H54 (cell line): ENCODE measurements around the gene AFG1L.
"Not testable (repeated sequence)": the region's sequence is repeated elsewhere in the genome, so short reads cannot be mapped to it uniquely, and the experiment has no call there.

Experiments used
- DNase-seq: peaks from one replicate; pipeline ENCODE4 v3.0.0; 2011; ENCODE audit warnings: low spot score, mixed read lengths; ENCODE audit not compliant: insufficient read length
- FAIRE-seq: peaks from 3 replicates; lab custom pipeline; 2011; peaks lifted over from hg19 to GRCh38; lab: Jason Lieb, UNC
- POLR2A ChIP-seq: IDR thresholded peaks from 2 replicates; pipeline ENCODE4 v1.6.1; 2011; ENCODE audit warnings: low read depth, mild to moderate bottlenecking, low read length

Gene AFG1L

GRCh38 chr6:108353853-108354252, 59.0 kb downstream of the AFG1L start:
- TF ChIP-seq POLR2A: no peak
- no peak for FAIRE-seq
- no peak for DNase-seq

DNA sequence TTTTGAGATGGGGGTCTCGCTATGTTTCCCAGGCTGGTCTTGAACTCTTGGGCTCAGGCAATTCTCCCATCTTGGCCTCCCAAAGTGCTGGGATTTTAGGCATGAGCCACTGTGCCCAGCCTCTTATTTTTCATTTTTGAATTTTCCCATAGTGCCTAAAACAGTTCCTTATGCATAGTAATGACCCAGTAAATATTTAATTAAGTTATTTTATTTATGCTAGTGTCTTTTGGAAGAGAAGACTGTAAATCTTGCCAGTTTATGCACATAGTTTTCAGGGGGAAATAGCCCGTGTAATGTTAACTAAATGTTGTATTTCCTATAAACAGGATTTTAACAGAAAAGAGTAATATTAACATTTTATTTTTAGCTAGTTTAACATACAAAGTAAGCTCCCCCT, 60.3 kb downstream of the AFG1L start:
- DNase-seq: no peak
- no peak for FAIRE-seq
- TF ChIP-seq POLR2A: no peak

- TF ChIP-seq POLR2A: no peak
- DNase-seq: no peak
- no peak for FAIRE-seq
Observed at GRCh38 chr6:108355890-108356289, 61.0 kb downstream of the AFG1L start.

DNA sequence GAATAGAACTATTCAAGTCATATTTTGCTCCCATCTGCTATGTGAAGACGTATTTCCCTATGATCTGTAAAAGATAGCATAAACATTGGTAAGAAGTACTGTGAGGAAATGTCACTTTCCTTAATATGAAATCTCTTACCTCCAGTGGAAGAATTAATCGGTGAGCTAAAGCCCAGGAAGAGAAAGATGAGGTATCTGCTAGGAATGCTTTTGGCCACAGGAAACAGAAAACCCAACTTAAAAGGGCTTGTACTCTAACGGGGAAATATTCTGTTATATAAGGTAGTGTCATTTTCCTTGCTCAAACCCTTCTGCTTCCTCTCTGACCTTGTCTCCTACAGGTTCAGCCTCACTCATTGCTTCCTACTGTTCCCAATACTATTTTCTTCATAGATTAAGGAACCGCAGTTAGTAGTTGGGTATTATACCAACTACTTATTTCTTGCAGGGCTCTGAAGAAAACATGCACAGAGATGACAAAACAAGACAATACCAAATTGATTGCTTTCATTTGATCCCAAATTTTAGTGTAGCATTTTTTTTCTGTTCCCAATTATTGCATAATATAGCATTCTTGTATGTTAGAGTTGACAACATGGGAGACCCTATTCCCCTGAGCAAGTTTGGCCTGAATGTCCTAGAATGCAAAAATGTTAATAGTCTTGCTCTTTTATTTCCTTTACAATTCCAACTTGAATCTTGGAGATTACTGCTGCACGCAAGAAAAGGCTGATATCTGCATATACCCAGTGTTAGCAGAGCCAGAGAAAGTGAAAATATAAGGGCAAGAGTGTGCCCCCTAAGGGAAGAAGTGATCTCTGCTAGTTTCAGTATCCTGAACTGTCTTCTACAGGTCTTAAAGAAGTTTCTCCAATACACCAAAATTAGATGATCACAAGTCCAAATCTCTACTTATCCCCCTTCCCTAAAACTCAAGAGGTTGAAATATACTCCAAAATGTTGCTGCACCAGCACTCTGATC, 65.3 kb downstream of the AFG1L start:
- no peak for TF ChIP-seq POLR2A
- no peak for DNase-seq
- no peak for FAIRE-seq

- no peak for TF ChIP-seq POLR2A
- FAIRE-seq (no peak), DNase-seq (no peak)
Observed at GRCh38 chr6:108360919-108361311, 66.1 kb downstream of the AFG1L start.

GRCh38 chr6:108361312-108361932, 66.6 kb downstream of the AFG1L start:
- TF ChIP-seq POLR2A: no peak
- DNase-seq (no peak), FAIRE-seq (no peak)

GRCh38 chr6:108362455-108362854, 67.6 kb downstream of the AFG1L start:
- FAIRE-seq (no peak), DNase-seq (no peak)
- no peak for TF ChIP-seq POLR2A

- no peak for TF ChIP-seq POLR2A
- FAIRE-seq: no peak
- no peak for DNase-seq
Observed at GRCh38 chr6:108363113-108363512, 68.3 kb downstream of the AFG1L start.

- TF ChIP-seq POLR2A: no peak
- DNase-seq (no peak), FAIRE-seq (no peak)
Observed at GRCh38 chr6:108363889-108364313, 69.0 kb downstream of the AFG1L start.

DNA sequence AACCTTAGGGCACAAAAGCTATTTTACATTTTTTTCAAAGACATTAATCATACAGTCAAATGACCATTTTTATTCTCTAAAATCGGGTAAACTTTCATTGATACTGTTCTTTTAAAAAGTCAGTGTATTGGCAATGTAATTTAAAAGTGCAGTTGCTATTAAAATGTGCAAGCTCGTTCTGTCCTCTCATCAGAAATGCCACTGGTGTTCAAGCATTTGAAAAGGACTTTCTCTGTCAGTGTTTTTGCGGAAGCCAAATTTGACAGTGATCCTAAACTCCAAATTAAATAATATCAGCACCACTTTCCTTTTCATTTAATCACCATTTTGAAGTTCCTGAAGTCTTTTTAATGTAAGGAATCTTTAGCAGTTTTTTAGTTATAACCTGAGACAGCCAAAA, 69.6 kb downstream of the AFG1L start:
- FAIRE-seq (no peak), DNase-seq (no peak)
- TF ChIP-seq POLR2A: no peak

GRCh38 chr6:108365478-108365877, 70.6 kb downstream of the AFG1L start:
- FAIRE-seq: no peak
- TF ChIP-seq POLR2A: no peak

GRCh38 chr6:108366236-108366635, 71.4 kb downstream of the AFG1L start:
- no peak for TF ChIP-seq POLR2A
- no peak for DNase-seq
- FAIRE-seq: no peak

More at GRCh38 chr6:108365478-108365877, 70.6 kb downstream of the AFG1L start:
- DNase-seq: no peak

DNA sequence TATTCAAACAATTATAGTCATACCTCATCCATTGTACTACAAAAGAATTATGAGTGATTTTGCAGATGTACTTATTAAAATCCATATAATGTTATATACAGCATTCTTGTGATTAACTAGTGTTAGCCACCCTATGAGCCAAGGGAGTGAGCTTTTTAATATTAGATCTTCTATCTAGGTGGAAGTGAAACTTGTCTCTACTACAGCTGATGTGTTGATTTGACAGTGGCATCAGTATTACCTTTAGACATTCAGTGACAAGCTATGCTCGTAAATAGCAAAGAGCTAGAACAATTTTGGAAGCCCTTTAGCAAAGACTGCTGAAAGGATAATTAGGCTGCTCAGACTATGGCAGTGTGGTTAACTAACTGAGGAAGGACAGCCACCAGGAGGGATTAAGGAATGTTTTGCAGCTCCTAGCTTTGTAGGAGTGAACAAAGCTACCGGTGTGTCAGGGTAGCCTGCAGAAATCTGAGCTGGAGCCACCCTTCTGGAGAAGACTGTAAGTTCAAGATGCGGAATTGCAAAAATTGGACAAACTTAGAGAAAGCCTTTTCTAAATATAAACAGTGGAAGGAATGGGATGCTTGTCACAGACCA, 73.7 kb downstream of the AFG1L start:
- TF ChIP-seq POLR2A: no peak
- DNase-seq: no peak
- FAIRE-seq: no peak

DNA sequence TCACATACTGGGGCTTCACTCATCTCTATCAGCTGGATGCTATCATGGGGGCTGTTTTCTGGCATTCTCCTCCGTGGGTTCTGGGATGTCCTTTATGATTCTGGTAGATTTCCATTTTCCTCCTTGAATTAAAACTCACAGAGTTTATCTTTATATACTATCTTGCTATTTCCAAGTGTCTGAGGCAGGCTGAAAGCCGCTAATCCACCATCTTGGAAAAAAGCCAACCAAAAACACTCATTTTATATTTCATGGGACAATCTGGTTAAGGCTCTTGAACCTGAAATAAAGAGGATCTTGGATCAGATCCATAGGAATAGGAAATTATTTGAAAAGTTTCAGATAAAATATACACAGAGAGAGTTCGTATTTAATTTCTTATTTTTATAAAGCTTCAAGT, 86.0 kb downstream of the AFG1L start:
- no peak for DNase-seq
- FAIRE-seq: no peak
- no peak for TF ChIP-seq POLR2A

DNA sequence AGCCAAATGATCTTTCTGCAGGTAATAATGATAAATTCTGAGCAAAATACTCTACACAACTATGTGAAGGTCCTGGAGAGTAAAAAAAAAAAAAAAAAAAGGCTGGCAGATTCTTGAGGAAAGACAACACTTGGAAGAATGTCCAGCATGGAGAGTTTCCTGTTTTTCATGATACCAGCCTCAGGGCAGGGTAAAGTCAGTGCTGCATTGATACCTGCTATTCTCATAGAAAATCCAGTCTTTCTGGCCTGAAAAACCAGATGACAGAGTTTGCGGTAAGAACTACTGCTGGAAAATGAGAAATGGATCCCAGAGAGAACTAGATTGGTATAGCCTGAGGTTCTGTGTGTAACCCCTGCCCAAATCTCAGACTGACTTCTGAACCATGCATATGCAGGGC, 89.1 kb downstream of the AFG1L start:
- no peak for TF ChIP-seq POLR2A
- DNase-seq: no peak
- no peak for FAIRE-seq

GRCh38 chr6:108389190-108389589, 94.3 kb downstream of the AFG1L start:
- not testable (repeated sequence) for FAIRE-seq, DNase-seq
